SIG-M5 (cell line): ENCODE results near the gene DCST1.

Experiments used
- DNase-seq: peaks from one replicate; lab custom pipeline; 2025; lab: John Stamatoyannopoulos, UW

The DCST1 gene

DNA sequence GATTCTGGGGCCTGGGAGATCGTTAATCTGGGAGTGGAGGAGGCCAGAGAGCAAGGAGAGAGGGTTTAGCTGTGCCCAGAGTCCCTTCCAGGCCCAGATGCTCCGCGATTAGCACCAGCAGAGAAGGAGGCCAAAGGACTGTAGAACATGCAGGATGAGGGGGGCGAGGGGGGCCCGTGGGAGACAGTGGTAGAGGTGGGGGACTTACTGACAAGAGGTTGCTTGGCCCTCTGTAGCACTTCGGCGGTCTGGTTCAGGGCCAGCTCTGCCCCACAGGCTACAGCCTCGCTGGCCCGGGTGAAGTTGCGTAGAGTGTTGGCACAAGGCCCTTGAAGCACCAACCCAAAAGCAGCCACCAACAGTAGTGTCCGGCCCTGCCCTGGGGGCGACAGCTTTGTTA is 738 bp upstream of the DCST1 start:
- no peak for DNase-seq

DNA sequence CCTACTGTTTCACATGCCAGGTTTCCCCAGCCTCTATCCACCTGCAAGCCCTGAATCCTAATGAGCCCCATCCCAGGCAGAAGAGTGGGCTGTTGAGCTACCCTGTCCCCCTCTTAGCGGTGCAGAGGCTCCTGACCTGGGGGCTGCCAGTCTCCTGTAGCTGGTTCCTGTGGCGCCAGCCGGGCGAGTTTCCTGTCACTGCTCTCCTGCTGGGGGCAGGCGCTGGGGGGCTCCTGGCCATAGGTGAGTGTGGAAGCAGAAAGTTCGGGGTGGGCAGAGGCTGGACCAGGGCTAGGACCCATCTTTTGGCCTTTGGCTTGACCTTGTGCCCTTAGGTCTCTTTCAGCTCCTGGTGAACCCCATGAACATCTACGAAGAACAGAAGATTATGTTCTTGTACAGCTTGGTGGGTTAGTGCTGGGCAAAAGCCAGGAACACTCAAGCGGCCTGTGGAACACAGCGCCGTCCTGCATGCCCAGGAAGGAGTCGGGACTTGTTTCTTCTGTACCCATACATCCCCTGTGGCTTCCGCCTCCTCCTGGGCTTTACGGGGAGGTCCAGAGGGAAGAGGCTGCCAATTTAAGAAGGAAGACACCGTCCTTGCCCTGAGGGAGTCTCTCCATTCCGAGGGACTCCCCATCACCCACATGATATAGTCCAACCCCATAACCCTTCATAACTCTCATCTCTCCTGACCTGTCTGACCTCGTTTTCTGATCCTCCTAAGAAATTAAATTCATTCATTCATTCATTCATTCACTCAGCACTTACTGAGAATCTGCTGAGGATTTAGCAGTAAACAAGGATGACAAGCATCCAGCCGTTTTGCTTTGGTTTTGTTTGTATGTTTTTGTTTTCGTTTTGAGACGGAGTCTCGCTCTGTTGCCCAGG is 939 bp downstream of the DCST1 start:
- DNase-seq = no peak

- no peak for DNase-seq
Observed at GRCh38 chr1:155035936-155036335, 2.3 kb downstream of the DCST1 start.

GRCh38 chr1:155037043-155037442 is 3.4 kb downstream of the DCST1 start:
- DNase-seq = no peak

GRCh38 chr1:155037851-155038441 is 4.3 kb downstream of the DCST1 start:
- DNase-seq = no peak

DNA sequence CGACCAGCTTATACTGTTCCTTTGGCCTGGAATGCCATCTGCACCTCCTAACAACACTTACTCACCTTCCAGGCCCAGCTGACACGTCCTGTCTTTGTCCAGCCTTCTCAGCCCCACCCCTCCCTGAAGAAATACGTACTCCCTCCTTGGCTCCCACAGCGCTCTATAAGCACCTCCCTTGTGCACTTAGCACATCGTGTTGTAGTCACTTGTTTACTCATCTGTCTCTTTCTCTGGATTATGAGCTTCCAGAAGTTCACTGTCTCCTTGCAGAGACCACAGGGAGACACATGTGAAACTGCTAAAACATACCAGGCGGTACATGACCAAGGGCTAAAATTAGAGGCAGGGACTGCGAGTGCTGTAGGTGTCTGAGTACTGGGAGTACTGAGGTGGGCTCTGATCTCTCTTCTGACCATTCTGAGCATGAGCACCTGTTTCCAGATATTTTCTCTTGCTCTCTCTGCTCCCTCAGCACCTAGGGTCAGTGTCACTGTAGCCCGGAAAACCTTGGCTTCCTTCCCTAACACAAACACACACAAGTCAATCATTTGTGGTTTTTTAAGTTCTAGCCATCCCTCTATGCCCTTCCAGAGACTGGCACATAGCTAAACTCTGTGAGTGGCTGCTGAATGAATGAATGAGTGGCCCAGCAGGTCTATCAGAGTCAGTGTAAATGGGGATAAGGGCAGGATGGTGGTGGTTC is 5.1 kb downstream of the DCST1 start:
- no peak for DNase-seq

DNA sequence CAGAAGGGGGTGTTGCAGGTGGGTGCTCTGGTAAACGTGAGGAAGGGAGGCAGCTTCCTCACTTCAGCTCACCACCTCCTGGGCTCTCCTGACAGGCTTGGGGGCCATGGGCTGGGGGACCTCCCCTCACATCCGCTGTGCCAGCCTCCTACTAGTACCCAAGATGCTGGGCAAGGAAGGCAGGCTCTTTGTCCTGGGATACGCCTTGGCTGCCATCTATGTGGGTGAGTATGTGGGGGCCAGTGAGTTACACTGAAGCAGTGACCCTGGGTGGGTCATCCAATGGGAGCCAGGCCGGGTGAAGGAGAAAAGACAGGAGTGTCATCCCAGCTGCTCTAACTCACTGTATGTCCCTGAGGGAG is 5.7 kb downstream of the DCST1 start:
- DNase-seq = no peak

GRCh38 chr1:155040358-155041093 is 6.9 kb downstream of the DCST1 start:
- no peak for DNase-seq

- no peak for DNase-seq
Observed at GRCh38 chr1:155042789-155043188, 9.2 kb downstream of the DCST1 start.

- no peak for DNase-seq
Observed at GRCh38 chr1:155043301-155043702, 9.7 kb downstream of the DCST1 start.

DNA sequence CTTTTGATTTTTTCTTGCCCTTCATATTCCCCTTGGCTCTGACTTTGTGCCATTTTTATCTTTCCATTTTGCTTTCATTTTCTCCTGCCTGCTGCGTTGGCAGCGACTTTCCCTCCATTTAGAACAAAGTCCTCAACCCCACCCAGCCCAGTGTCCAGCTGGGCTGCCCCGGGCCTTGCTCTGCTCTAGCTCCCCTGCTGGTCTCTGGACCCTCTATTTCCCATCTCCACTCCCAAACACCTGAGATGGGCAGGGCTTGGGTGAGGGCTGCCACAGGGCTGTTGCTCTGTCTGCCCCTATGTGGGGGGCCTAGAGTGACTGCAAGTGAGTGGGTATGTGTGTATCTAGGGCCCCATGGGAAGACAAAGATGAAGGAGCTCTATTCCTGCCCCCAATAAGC is 10.2 kb downstream of the DCST1 start:
- no peak for DNase-seq

GRCh38 chr1:155044365-155044764 is 10.7 kb downstream of the DCST1 start:
- DNase-seq = no peak

- DNase-seq = no peak
Observed at GRCh38 chr1:155044812-155045657, 11.4 kb downstream of the DCST1 start.

GRCh38 chr1:155048449-155049334 is 15.1 kb downstream of the DCST1 start:
- no peak for DNase-seq

GRCh38 chr1:155049651-155050559 is 16.3 kb downstream of the DCST1 start:
- no peak for DNase-seq

DNA sequence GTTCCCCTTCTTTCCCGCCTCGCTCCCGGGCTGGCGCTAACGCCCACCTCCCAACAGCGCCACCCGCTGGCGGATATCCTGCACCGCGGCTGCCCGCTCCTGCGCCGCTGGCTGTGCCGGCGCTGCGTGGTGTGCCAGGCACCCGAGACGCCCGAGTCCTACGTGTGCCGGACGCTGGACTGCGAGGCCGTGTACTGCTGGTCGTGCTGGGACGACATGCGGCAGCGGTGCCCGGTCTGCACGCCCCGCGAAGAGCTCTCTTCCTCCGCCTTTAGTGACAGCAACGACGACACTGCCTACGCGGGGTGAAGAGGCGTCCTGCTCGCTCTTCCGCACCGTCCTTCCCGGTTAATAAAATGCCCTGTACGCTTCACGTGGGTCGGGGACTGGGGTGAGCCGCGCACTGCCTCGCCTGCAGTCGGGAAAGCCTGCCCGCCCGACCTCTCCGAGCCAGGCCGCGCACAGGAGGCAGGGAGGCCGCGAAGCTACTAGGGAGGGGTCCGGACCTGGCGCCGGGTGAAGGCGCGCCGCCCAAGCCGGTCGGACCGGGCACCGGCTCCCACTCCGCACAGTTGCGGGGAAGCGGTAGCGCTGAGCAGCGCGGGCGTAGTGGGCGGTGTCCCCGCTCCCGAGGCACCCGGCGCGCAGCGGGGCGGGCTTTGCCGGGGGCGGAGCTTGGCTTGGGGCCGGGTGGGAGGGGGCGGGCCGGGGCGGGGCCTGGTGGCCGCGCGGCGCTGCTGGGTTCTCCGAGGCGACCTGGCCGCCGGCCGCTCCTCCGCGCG is 17.1 kb downstream of the DCST1 start, which contains the start of gene ADAM15:
Gene ADAM15 (plus strand): TSS at position 757 of the 782 bp plus-strand sequence. CDS start 71 bp downstream, outside the sequence.
- DNase-seq = no peak

- no peak for DNase-seq
Observed at GRCh38 chr1:155051342-155051776, 17.7 kb downstream of the DCST1 start.

- no peak for DNase-seq
Observed at GRCh38 chr1:155051777-155052398, 18.3 kb downstream of the DCST1 start.
